A673 (cell line): Measurements from ENCODE around the gene STEAP4.

Source experiments
- CTCF ChIP-seq: fragments of 300-800, 200-600 bp; sonication (generic); conservative IDR thresholded peaks from 2 replicates; pipeline ENCODE4 v1.5.1; 2017; ENCODE audit warnings: low read depth, mild to moderate bottlenecking, antibody characterized with exemption, low read length, moderate library complexity, mixed read lengths
- EZH2 ChIP-seq: fragments of 200-600 bp; sonication (generic); IDR thresholded peaks from 2 replicates; pipeline ENCODE4 v1.6.1; 2017; ENCODE audit warnings: borderline replicate concordance, low read depth, mild to moderate bottlenecking, mixed read lengths, antibody characterized with exemption, low read length; ENCODE audit not compliant: poor library complexity, severe bottlenecking

GRCh38 chr7:88268051-88268450 is 38.6 kb downstream of the STEAP4 start:
- TF ChIP-seq CTCF (no peak), EZH2 (no peak)
